Astrocyte (in vitro differentiated cells and primary cell): ENCODE results near the gene TEFM.

Source experiments
- EZH2 ChIP-seq: IDR thresholded peaks from 2 replicates; pipeline ENCODE4 v1.6.1; 2012; ENCODE audit warnings: mild to moderate bottlenecking, low read length, inconsistent platforms; ENCODE audit not compliant: insufficient read depth
- TF ChIP-seq, protein P1 (sequence below): IDR thresholded peaks from 2 replicates; pipeline ENCODE4 v1.5.1; 2011; ENCODE audit warnings: low read depth, mild to moderate bottlenecking, inconsistent platforms, low read length, moderate library complexity; ENCODE audit not compliant: insufficient read depth

DNA sequence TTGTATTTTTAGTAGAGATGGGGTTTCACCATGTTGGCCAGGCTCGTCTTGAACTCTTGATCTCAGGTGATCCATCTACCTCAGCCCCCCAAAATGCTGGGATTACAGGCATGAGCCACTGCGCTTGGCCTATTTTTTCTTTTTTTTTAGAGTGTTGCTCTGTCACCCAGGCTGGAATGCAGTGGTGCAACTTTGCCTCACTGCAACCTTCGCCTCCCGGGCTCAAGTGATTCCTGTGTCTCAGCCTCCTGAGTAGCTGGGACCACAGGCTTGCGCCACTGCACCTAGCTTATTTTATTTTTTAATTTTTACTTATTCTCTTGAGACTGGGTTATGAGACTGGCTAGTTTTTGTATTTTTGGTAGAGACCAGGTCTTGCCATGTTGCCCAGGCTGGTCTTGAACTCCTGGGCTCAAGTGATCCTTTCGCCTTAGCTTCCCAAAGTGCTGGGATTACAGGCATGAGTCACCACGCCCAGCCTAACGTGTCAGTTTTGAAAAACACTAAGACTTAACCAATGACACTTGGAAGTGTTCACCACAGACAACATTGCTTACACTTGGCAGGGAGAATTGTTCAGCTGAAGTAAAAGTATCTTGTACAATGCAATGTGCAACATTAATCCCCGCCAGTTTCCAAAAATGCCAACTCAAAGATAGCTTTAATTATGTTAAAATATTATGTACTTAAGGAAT is 47.3 kb downstream of the TEFM start:
- TF ChIP-seq, protein P1, sequence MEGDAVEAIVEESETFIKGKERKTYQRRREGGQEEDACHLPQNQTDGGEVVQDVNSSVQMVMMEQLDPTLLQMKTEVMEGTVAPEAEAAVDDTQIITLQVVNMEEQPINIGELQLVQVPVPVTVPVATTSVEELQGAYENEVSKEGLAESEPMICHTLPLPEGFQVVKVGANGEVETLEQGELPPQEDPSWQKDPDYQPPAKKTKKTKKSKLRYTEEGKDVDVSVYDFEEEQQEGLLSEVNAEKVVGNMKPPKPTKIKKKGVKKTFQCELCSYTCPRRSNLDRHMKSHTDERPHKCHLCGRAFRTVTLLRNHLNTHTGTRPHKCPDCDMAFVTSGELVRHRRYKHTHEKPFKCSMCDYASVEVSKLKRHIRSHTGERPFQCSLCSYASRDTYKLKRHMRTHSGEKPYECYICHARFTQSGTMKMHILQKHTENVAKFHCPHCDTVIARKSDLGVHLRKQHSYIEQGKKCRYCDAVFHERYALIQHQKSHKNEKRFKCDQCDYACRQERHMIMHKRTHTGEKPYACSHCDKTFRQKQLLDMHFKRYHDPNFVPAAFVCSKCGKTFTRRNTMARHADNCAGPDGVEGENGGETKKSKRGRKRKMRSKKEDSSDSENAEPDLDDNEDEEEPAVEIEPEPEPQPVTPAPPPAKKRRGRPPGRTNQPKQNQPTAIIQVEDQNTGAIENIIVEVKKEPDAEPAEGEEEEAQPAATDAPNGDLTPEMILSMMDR: no peak
- TF ChIP-seq EZH2: no peak
